A172 (cell line): ENCODE results near the gene TEKT5. TPM values are rescaled to one million over a fixed set of nuclear protein-coding genes. Genes with fewer than 3 reads are reported as not detected.

Source experiments
- DNase-seq: peaks from one replicate; pipeline ENCODE4 v3.0.0-alpha.2; 2015; ENCODE audit warnings: low spot score
- total RNA-seq: library from RNA; depleted of rRNA; stranded (reverse); fragments of >200 nt; shearing (Covaris generic); gene quantifications from 2 replicates; pipeline ENCODE4 v1.2.3, GENCODE V29; 2014

TEKT5 gene
- total RNA-seq, 1 experiment from 2014 or later = not detected

- DNase-seq = no peak
Measured at GRCh38 chr16:10611825-10612342, 82.8 kb downstream of the TEKT5 start.

DNA sequence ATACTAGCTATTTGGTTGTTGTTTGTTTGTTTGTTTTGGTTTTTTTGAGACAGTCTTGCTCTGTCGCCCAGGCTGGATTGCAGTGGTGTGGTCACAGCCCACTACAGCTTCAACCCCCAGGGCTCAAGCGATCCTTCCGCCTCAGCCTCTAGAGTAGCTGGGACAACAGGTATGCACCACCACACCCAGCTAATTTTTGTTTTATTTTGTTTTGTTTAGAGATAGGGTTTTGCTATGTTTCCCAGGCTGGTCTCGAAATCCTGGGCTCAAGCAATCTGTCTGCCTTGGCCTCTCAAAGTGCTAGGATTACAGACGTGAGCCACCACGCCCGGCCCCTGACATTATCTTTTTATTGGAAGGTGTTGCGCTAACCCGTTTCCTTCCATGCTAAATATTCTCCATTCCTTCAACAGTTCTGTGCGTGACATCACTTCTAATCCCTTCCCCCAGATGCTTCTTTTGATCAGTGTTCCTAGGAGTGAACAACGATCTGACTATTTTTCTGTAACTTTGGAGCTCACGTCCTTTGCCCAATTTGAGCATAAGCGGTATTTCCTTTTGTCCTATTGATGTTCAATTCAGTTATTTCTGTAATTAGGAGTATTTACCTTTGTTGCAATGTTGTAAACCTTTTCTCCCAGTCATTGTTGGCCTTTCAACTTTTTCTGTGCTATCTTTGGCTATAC is 84.1 kb downstream of the TEKT5 start:
- DNase-seq = no peak

DNA sequence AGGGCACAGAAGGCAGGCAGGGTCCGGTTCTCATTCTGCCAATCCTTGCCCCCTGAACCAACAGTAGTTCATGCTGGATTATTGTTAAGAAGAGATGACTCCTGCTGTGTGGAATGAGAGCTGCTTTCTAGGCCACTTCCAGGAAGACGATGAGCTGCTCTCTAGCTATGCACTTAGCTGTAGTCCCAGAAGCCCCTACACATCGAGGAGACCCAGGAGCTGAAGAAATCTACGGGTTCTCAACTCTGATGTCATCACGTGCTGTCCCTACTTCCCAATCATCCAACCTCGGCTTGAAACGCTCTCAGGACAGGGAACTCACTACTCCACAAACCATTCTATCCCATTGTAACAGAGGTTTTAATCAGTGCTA is 85.3 kb downstream of the TEKT5 start:
- DNase-seq = no peak

DNA sequence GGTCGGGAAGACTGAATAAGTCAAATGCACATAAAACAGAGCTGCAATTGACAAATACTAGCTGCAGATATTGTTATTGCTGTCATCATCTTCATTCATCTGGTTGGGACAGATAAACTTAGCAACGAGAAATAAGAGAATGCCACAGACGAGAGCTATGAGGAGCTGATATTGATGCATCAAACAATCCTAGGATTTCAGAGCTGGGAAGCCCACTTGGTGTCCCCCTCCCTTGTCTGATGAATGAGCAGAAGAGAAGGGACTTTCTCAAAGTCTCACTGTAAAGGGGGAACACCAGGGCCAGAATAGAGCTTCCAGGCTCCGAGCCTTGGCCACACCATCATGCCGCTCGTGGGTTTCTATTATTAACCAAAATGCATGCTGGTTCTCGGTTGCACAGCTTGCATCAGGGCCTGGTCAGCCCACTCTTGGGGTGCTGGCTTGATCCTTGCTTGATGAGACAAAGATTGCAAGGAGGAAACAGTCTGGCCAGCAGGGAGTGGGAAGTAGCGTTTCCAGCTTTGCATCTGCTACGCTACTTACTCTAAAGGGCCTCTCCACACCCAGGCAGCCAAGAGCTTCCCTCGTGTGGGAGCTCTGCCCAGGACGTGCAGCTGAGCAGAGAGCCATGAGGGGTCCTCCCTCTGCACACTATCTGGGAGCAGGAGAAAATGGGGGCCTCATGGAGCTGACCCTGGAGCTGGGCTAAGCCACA is 85.9 kb downstream of the TEKT5 start:
- DNase-seq = no peak

DNA sequence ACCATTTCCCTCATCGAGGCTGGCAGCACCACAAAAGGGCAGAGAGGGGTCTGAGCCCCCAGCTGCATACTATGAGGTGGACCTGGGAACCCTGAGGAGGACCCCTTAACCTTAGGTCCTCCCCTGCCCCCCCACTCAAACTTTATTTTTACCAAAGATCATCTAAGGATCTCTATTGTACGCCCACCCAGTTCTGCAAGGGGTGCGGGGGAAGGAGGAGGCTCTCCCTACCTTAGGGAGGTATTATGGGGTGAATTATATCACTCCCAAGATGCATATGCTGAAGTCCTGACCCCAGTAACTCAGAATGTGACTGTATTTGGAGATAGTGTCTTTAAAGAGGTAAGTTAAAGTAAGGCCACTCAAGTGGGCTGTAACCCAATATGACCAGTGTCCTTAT is 87.6 kb downstream of the TEKT5 start:
- DNase-seq = no peak

GRCh38 chr16:10606607-10607006 is 88.1 kb downstream of the TEKT5 start:
- no peak for DNase-seq

GRCh38 chr16:10605636-10606035 is 89.1 kb downstream of the TEKT5 start:
- no peak for DNase-seq

DNA sequence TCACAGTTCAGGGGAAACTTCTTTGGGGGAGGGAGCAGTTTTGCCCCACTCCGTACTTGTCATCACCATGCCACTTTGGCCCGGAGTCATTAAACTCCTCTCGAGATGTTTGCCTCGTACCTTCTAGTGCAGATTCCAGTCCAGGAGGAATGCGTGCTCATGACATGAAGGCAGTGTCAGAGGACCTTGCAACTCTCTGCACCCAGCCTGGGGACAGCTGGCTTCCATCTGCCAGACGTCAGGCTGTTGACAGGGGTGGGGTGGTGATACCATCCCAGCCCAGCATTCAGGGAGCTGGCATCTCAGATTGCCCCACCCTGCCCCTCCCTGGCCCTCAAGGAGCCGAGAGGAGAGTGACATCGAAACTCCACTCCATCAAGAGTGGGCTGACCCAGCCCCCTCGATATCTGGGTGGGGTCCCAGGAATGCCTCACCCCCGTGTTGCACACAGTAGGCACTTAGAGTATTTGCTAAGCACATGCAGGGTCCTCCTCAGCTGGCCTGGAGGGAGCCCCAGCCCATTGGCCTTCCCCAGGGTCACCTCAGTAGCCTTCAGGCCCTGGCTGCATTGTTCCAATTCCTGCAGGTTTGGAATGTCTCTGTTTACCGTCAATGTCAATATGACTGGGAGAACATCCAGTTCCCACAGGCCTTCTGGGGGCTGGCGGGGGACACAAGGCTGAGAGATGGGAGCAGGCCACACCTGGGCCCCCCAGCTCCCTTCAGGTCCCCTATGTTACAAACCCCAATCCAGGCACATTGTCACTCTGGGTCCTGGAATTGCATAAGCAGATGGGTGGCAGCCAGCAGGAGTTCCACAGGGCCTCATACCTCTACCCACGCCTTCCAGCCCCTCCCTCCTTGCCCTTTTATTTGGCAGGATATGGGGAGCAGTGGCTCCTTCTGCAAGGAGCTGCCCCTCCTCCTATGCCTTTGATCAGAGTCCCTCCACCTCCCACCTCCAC is 93.0 kb downstream of the TEKT5 start:
- DNase-seq = no peak

DNA sequence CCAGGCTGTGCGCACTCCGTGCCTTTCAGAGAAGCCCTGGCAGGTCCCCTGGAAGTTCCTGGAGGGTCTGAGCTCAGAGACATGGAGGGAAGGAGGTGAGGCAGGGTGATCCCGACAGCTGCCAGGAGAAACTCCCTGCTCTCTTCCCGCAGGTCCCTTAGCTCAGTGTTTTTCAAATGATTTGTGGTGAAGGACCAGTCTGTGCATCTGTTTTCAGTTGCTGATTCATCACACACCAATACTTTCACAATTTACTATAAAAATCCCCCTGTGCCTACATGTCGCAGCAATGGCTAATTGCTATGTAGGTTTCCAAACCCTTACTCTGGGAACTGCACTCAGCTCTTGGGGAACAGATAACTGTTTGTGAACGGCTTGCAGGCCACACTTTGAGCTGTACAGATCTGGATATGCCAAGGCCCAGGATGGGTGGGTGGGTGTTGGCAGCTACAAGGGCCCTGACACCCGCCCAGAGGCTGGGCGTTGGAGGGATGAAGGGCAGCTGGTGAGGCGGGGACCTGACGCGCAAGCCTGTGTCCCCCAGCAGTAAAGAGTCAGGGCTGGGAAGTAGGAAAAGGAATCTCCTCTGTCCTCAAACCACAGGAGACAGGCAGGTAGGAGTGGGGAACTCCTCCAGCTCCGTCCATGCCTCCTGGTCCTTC is 93.8 kb downstream of the TEKT5 start:
- no peak for DNase-seq

- no peak for DNase-seq
Measured at GRCh38 chr16:10599626-10600025, 95.1 kb downstream of the TEKT5 start.

DNA sequence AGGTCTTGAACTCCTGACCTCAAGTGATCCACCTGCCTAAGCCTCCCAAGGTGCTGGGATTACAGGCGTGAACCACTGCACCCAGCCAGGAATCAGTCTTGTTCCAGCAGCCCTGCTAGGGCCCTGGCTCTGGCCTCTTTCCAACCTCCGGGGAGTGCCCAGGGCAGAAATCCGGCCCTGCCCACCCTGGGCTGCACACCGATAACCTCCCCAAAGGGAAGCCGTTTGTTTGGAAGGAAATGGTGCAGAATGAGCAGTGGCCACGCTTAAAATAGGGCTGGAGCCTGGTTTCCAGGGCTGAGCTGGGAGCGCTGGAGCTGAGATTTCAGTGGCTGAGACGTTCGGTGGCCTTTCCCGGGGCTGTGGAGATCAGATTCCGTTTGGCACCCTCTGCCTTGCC is 96.6 kb downstream of the TEKT5 start:
- no peak for DNase-seq

DNA sequence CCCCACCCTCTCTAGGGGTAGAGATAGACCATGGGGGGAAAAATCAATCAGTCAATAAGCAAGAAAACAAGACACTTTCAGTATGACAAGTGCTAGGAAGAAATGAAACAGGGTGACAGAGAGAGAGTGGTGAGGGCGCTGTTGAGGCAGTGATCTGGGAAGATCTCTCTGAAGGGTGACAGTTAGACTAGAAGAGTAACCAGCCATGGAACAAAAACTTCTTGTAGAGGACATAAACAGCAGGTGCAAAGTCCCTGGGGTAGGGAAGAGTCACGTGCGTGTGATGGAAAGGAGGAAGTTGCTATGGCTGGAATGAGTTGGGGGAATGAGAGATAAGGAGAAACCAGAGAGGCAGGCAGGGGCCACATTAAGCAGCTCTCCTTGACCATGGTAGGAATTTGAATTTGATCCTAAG is 97.5 kb downstream of the TEKT5 start:
- no peak for DNase-seq

GRCh38 chr16:10594312-10594950 is 100.3 kb downstream of the TEKT5 start:
- DNase-seq = no peak

GRCh38 chr16:10592611-10593010 is 102.1 kb downstream of the TEKT5 start:
- DNase-seq = no peak

- no peak for DNase-seq
Measured at GRCh38 chr16:10590342-10590741, 104.4 kb downstream of the TEKT5 start.

DNA sequence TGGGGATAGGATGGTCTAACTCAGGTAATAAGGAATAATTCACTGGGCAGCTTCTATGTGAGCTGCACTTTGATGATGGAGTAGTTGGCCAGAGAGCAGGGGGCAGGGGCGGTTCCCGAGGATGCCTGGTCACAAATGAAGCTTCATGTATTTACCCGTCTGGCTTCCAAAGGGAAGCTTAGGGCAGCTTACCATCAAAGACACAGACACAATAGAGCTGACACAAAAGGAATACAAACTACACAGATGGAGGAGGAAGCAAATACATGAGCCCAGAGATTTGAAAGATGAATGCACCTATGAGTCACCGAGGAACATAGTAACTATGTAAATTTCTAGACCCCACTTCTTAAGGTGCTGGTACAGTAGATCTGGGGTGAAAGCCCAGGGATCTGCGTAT is 105.6 kb downstream of the TEKT5 start:
- DNase-seq = no peak

DNA sequence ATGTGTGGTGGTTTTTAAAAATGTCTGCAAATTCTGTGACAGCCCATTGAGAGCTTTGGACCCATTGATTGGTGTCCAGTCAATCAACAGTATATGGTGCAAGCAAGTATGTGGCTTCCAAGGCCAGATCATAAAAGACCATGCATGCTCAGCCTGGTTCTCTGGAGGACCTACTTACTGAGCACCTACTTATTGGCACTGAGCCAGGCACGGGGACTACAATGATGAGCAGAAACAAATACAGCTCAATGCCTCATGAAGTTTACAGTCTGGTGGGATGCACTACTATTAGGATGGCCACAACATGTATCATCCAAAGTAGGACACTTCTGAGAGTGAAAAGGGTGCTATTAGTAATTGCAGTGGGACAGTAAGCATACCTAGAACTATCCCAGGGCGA is 107.1 kb downstream of the TEKT5 start:
- DNase-seq = no peak

DNA sequence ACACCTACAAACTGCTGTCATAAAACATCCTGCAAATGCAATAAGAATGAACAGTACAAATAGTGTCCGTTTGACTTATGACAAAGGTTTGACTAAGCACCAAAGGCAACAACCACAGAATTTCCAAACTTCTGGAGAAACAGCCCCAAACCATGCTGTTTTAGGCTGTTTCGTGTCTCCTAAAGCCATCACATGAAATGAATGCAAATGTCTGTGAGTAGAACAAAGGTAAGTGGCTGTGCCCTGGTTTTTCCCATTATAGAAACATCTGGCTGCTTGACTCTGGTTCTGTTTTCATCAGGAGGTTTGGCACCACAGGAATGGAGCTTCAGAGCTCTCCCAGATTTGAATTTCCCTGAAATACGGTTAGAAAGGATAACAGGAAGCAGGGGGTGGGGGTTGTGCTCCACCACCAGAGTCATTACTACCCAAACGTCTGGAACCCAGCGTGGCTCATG is 109.7 kb downstream of the TEKT5 start:
- DNase-seq = no peak

- no peak for DNase-seq
Measured at GRCh38 chr16:10583269-10583668, 111.5 kb downstream of the TEKT5 start.

DNA sequence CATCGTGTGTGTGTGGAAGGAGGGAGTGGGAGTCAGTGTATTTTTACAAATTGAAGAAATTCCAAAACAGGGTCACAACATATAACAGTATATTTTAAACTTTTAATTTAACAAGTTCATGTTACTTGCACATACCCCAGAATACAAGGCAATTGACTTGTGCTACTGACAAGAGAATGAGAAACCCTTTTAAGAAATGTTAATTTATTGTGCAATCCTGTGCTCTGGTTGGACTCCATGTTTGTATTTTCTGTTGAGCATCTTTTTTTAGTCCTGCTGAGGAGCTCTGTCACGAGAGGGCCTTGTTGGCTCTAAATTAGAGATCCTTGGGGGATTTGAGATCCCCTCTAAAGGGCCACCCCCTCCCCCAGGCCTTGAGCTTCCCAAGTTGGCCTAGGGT is 113.2 kb downstream of the TEKT5 start:
- DNase-seq = no peak

- DNase-seq = no peak
Measured at GRCh38 chr16:10580883-10581247, 113.9 kb downstream of the TEKT5 start.
